ENCODE data around the gene PAX5.
A peak's percentile ranks its signal among the peaks of the same experiment; 100 is the strongest.

PAX5 gene

GRCh38 chr9:36968574-36969215 is 65.4 kb downstream of the PAX5 start:
- no peak for DNase-seq
- in situ Hi-C loops (cut with MboI; ENCODE audit: low pct_unique_long_range_greater_than_20kb, low sequenced_read_pairs), result no loop called here

GRCh38 chr9:36967997-36968396 is 66.1 kb downstream of the PAX5 start:
- DNase-seq, result no peak
- in situ Hi-C loops (cut with MboI; ENCODE audit: low pct_unique_long_range_greater_than_20kb, low sequenced_read_pairs), result no loop called here

DNA sequence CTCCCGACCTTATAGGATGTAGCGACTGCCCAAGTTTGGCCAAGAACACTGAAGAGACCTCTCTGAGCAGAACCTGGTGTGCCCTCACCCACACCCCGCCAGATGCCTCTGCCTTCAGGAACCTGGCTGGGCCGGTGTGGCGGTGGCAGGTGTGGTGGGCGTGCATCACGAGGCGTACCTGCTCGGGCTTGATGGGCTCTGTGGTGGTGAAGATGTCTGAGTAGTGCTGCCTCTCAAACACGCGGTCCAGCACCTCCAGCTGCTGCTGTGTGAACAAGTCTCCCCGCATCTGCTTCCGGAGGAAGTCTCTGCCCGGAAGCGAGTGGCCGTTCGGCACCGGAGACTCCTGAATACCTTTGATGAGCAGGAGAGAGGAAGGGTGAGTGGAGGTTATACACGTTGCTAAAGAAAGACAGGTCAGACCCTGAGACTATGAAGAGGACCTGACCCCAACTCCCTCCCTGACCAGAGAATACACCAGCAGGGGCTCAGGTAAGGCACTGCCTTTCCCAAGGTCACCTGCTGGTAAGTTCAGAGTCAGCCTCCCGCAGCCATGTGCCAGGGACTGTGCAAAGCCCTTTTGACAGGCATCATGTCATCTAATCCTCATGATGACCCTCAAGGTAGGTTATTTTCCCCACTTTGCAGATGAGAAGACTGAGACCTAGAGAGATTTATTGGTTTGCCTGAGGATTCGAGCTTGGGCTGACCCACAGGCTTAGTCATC is 67.5 kb downstream of the PAX5 start:
- DNase-seq, result peak; percentile 51
- in situ Hi-C loops (cut with MboI; ENCODE audit: low pct_unique_long_range_greater_than_20kb, low sequenced_read_pairs), result no loop called here

- in situ Hi-C loops (cut with MboI; ENCODE audit: low pct_unique_long_range_greater_than_20kb, low sequenced_read_pairs), result no loop called here
- DNase-seq, result no peak
These were observed 69.3 kb downstream of the PAX5 start for GRCh38 chr9:36964791-36965190.

GRCh38 chr9:36963346-36963745 is 70.7 kb downstream of the PAX5 start:
- in situ Hi-C loops (cut with MboI; ENCODE audit: low pct_unique_long_range_greater_than_20kb, low sequenced_read_pairs), result no loop called here
- DNase-seq, result no peak

DNA sequence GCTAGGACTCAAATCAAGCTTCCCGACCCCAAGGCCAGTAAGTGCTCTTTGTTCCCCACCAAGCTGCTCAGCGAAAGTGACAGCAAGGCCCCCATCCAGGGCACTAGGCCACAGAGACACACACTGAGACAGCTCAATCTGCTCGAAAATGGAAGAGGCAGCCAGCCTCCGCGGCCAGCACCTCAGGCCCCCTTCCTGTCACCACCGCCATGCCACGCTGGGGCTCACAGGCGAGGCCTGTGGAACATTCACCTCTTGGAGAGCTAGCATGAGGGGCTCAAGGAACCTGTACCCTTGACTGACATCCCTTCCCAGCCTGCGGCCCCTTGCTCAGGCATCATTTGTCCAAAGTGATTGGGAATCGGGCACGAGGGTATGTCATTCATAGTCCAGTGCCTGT is 71.4 kb downstream of the PAX5 start:
- DNase-seq, result no peak

DNA sequence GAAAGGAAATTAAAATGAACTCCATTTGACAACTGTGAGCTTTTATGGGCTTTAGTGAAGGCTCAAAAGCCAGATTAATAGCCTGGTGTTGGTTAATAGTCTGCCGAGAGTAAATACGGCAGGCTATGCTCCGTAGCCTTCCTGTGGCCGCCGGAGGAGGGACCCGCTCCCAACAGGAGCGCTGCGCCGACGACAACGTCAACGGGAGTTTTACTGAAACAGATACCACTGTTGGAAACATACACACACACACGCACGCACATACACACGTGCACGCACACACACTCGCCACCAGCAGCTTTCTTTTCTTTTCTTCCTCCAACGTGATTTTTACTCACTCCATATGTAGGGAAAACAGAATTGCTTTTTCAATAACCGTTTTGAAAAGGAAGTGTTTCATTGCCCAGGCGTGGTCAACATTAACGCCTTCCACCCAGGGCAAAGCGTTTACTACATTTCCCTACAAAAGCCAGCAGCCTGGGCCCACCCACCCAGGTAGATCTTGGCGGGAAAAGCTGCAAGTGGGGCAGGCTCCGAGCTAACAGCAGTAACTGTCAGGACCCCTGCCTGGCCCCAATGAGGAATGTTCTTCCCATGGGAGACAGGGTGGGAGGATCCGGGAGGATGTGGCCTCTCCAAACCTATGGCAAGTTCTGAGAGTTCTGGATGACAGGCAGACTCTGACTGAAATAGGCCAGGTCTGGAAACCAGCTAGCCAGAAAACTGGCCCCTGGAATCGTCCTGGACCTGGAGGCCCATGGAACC is 72.3 kb downstream of the PAX5 start:
- DNase-seq, result no peak
- in situ Hi-C loops (cut with MboI; ENCODE audit: low pct_unique_long_range_greater_than_20kb, low sequenced_read_pairs), result no loop called here

More for the DNA sequence above, 71.4 kb downstream of the PAX5 start:
- in situ Hi-C loops (cut with MboI; ENCODE audit: low pct_unique_long_range_greater_than_20kb, low sequenced_read_pairs), result no loop called here

DNA sequence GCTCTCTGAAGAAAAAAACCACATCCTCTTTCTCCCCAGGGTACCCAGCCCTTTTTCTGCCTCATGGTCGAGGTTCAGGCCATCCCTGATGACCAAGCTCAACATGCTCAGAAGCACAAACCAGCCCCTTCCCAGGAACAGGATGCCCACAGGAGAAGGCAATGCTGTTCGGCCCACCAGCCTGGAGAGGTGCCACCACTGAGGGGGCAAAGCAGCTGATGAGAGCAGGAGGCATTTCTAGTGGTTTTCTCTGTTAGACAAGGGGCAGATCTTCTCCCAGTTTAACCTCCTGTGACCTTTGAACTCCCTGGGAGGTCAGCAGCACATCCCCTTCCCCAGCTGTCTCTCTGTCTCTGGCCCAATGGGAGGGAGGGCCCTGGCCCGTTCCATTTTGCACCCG is 73.0 kb downstream of the PAX5 start:
- DNase-seq, result no peak
- in situ Hi-C loops (cut with MboI; ENCODE audit: low pct_unique_long_range_greater_than_20kb, low sequenced_read_pairs), result no loop called here

DNA sequence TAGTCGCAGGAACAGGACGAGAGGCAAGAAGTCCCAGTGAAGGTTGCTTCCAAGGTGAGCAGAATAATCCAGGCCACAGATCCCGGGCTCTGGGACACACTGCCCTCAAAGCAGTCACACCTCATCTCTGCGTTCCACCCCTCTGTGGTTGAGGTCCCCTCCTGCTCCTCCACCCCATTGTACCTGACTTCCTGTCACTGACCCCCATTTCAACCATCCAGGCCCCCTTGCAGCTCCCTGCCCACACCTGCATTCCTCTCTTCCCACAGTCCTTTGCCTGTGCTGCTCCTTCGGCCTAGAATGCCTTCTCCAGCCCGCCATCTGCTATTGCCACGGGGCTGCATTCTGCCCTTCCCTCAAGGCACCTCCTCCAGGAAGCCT is 73.5 kb downstream of the PAX5 start:
- in situ Hi-C loops (cut with MboI; ENCODE audit: low pct_unique_long_range_greater_than_20kb, low sequenced_read_pairs), result no loop called here
- no peak for DNase-seq

DNA sequence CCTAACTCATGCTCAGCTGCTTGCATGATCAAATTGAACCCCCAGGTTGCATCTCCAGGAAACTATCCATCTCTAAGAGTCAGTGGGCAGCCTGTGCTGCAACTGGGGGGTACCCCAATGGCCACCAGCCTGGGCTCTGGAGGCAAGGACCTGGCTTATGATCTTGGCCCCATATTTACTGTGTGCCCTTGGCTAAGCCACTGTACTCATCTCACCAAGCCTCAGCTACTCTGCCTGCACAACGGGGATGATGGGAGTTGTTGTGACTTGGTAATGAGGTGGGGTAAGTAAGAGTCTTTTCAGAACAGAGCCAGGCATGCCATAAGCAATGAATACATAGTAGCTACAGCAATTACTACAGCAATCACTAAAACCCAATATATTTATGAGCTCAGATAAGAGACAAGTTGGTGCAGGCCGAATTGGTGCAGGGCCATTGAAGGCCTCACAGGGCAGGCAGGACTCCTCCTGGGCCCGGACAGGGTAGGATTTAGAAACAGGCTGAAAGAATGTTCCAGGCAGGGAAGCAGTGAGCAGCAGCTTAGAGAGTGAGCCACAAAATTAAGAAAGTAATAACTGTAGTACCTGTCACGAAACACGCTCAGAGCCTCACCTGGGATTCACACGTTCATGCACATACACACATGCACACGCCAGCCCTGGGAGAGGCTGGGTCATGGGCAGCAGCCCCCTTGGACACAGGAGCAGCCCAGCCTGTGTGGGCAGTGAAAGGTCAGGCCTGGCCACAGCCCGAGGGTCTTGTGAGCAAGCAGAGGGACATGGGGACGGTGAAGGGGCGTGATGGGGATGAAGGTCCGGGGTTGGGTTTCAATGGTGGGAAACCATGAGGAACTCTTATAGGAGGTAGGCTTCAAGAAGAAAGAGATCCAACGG is 74.1 kb downstream of the PAX5 start:
- in situ Hi-C loops (cut with MboI; ENCODE audit: low pct_unique_long_range_greater_than_20kb, low sequenced_read_pairs), result no loop called here
- DNase-seq, result no peak

- no peak for DNase-seq
- in situ Hi-C loops (cut with MboI; ENCODE audit: low pct_unique_long_range_greater_than_20kb, low sequenced_read_pairs), result no loop called here
These were observed 77.2 kb downstream of the PAX5 start for GRCh38 chr9:36956908-36957307.

GRCh38 chr9:36950389-36950788 is 83.7 kb downstream of the PAX5 start:
- in situ Hi-C loops (cut with MboI; ENCODE audit: low pct_unique_long_range_greater_than_20kb, low sequenced_read_pairs), result no loop called here
- no peak for DNase-seq

- in situ Hi-C loops (cut with MboI; ENCODE audit: low pct_unique_long_range_greater_than_20kb, low sequenced_read_pairs), result no loop called here
- no peak for DNase-seq
These were observed 84.6 kb downstream of the PAX5 start for GRCh38 chr9:36949466-36949865.

DNA sequence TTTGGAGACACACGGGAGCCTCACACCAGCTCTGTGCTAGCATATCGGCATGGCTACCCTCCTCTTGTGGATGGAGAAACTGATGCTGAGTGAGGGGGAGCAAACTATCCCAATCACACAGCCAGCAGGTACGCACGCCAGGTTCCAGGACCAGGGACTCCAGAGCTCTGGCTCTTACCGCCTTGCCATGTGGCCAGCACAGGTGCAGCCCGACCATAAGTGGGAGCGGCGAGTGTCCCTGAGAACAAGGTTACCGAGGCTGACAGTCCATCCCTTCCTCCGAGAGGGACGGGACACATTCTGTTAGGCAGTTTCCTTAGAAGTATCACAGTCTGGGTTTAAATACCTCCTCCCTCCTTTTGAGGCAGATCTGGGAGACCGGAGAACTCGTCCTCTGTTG is 86.0 kb downstream of the PAX5 start:
- in situ Hi-C loops (cut with MboI; ENCODE audit: low pct_unique_long_range_greater_than_20kb, low sequenced_read_pairs), result no loop called here
- no peak for DNase-seq

- DNase-seq, result no peak
- in situ Hi-C loops (cut with MboI; ENCODE audit: low pct_unique_long_range_greater_than_20kb, low sequenced_read_pairs), result no loop called here
These were observed 87.4 kb downstream of the PAX5 start for GRCh38 chr9:36946653-36947052.

DNA sequence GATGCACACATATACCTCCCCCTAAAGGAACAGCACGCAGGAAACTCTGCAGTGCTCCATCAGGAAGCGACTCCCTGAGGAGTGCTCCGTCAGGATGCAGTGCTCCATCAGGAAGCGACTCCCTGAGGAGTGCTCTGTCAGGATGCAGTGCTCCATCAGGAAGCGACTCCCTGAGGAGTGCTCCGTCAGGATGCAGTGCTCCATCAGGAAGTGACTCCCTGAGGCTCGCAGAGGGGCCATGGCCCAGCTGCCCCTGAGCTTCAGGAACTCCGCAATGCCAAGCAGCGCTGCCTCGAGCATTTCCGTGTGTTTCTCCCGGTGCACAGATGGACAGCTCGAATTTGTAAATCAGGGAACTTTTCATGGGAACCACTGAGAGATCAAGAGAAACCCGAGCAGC is 88.1 kb downstream of the PAX5 start:
- in situ Hi-C loops (cut with MboI; ENCODE audit: low pct_unique_long_range_greater_than_20kb, low sequenced_read_pairs), result no loop called here
- no peak for DNase-seq

DNA sequence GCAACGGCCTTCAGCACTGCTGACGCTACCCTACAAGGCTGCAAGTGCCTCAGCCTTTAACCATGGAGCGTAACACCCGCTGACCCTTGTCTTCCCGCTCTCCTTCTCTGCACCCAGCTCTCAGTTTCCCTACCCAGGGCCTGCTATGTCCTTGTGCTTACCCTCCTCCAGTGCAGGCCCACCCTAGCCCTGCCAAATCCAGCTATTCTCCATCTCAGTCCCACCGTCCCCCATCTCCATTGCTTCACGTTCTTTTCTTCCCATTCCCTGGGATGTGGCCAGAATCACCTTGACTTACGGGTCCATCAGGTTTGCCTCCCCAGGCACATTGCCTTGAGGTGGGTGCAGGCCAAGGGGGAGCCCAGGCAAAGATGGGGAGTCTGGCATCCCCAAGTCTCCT is 91.2 kb downstream of the PAX5 start:
- in situ Hi-C loops (cut with MboI; ENCODE audit: low pct_unique_long_range_greater_than_20kb, low sequenced_read_pairs), result no loop called here
- no peak for DNase-seq

- in situ Hi-C loops (cut with MboI; ENCODE audit: low pct_unique_long_range_greater_than_20kb, low sequenced_read_pairs), result no loop called here
- no peak for DNase-seq
These were observed 92.6 kb downstream of the PAX5 start for GRCh38 chr9:36941441-36941840.

GRCh38 chr9:36940881-36941280 is 93.2 kb downstream of the PAX5 start:
- no peak for DNase-seq
- in situ Hi-C loops (cut with MboI; ENCODE audit: low pct_unique_long_range_greater_than_20kb, low sequenced_read_pairs), result no loop called here

DNA sequence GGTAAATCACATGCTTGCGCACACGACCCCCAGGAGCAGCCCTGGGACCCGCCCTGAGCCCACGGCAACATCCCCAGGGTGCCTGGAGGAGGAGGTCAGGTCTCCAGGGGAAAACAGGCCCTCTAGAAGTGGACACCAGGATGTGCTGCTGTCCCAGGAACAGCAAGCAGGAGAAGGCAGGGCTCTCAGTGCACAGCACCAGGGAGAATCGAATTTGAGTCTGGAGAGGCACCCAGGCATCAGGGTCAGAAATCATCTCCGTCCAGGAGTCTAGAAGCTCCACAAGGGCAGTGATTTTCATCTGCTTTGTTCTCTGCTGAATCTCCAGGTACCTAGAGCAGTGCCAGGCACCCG is 93.6 kb downstream of the PAX5 start:
- in situ Hi-C loops (cut with MboI; ENCODE audit: low pct_unique_long_range_greater_than_20kb, low sequenced_read_pairs), result no loop called here
- DNase-seq, result no peak

Measured in KBM-7 (cell line).